ENCODE measurements around the gene GEMIN2.
"Not testable (repeated sequence)": the region's sequence is repeated elsewhere in the genome, so short reads cannot be mapped to it uniquely, and the experiment has no call there.

The GEMIN2 gene

DNA sequence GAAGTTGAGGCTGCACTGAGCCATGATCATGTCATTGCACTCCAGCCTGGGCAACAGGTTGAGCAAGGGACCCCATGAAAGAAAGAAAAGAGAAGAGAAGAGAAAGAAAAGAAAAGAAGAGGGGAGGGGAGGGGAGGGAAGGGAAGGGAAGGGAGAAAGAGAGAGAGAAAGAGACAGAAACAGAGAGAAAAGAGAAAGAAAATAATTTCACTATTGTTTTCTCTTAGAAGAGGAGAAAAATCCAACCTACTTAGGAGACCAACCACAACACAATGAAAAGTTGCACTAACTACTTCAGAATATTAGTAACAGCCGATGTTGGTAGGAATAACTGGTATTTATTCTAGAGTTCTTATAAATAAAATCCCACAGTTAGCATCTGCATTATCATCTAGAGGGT, 46.4 kb downstream of the GEMIN2 start:
- H3K4me1 ChIP-seq (ENCODE audit: control insufficient read depth, insufficient read depth, low read length) = no peaks in the 10 kb centered on the region
- no peak overlapping the region for H3K9ac ChIP-seq (ENCODE audit: low read depth, low read length)
- H3K9me3 ChIP-seq (ENCODE audit: control insufficient read depth, insufficient read depth, low read length) = no peaks in the 10 kb centered on the region
- H3K27ac ChIP-seq (ENCODE audit: low read depth, low read length) = no peak overlapping the region
- H3K4me3 ChIP-seq (ENCODE audit: low read depth, low read length) = no peak overlapping the region
- no peaks in the 10 kb centered on the region for H3K27me3 ChIP-seq (ENCODE audit: control insufficient read depth, insufficient read depth, low read length)
- peaks cover 44% of the 10 kb centered on the region for H3K36me3 ChIP-seq (ENCODE audit: control insufficient read depth, insufficient read depth, low read length)

DNA sequence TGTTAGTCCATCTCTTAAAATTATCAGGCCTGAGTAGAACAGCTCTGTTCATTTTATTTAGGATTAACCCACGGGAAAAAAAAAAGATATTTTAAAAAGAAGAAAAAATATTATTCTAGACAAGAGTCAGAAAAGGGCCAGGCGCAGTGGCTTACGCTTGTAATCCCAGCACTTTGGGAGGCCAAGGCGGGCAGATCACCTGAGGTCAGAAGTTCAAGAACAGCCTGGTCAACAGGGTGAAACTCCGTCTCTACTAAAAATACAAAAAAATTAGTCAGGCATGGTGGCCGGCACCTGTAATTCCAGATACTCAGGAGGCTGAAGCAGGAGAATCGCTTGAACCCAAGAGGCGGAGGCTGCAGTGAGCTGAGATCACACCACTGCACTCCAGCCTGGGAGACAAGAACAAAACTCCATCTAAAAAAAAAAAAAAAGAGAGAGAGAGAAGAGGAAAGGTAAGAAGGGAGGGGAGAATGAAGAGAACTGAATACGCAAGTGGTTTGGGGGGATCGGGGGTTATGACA, 53.7 kb downstream of the GEMIN2 start:
- H3K27ac ChIP-seq (ENCODE audit: low read depth, low read length); H3K27me3 ChIP-seq (ENCODE audit: control insufficient read depth, insufficient read depth, low read length); H3K9ac ChIP-seq (ENCODE audit: low read depth, low read length); H3K36me3 ChIP-seq (ENCODE audit: control insufficient read depth, insufficient read depth, low read length); H3K9me3 ChIP-seq (ENCODE audit: control insufficient read depth, insufficient read depth, low read length); H3K4me3 ChIP-seq (ENCODE audit: low read depth, low read length): not testable (repeated sequence)
- H3K4me1 ChIP-seq (ENCODE audit: control insufficient read depth, insufficient read depth, low read length) = peaks cover 15% of the 10 kb centered on the region

- Histone ChIP-seq H3K36me3 (ENCODE audit: control insufficient read depth, insufficient read depth, low read length) (peaks cover 4% of the 10 kb centered on the region; the same call in 1 of the 2 replicates), H3K9me3 (ENCODE audit: control insufficient read depth, insufficient read depth, low read length) (no peaks in the 10 kb centered on the region), H3K27ac (ENCODE audit: low read depth, low read length) (no peak overlapping the region), H3K4me3 (ENCODE audit: low read depth, low read length) (peak overlapping the region; percentile 99), H3K27me3 (ENCODE audit: control insufficient read depth, insufficient read depth, low read length) (no peaks in the 10 kb centered on the region), H3K9ac (ENCODE audit: low read depth, low read length) (no peak overlapping the region), H3K4me1 (ENCODE audit: control insufficient read depth, insufficient read depth, low read length) (peaks cover 15% of the 10 kb centered on the region)
Measured at GRCh38 chr14:39168591-39168990, 54.5 kb downstream of the GEMIN2 start.

DNA sequence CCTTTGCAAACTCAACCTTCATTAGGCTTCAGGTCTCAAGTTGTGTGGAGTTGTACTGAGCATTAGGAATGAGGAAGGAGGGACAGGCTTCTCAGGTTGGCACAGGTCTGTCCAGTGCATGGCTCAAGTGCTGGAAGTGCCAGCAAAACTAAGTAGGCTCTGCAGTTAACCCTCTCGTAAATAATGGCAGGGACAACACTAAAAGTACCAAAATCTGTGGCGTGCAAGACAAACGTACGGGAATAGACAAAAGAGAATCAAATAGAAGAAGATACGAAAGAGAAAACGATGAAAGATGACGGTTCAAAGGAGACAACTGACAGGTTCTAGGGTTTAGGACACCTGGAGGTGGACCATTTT, 55.4 kb downstream of the GEMIN2 start:
- peaks cover 15% of the 10 kb centered on the region for H3K4me1 ChIP-seq (ENCODE audit: control insufficient read depth, insufficient read depth, low read length)

GRCh38 chr14:39173198-39173597, 59.1 kb downstream of the GEMIN2 start:
- Histone ChIP-seq H3K27ac (ENCODE audit: low read depth, low read length) (no peak overlapping the region), H3K9ac (ENCODE audit: low read depth, low read length) (no peak overlapping the region), H3K4me1 (ENCODE audit: control insufficient read depth, insufficient read depth, low read length) (peaks cover 21% of the 10 kb centered on the region)

More for the DNA sequence above, 55.4 kb downstream of the GEMIN2 start:
- Histone ChIP-seq H3K27ac (ENCODE audit: low read depth, low read length) (peak overlapping the region; percentile 99), H3K36me3 (ENCODE audit: control insufficient read depth, insufficient read depth, low read length) (peaks cover 4% of the 10 kb centered on the region; the same call in 1 of the 2 replicates), H3K9me3 (ENCODE audit: control insufficient read depth, insufficient read depth, low read length) (no peaks in the 10 kb centered on the region), H3K27me3 (ENCODE audit: control insufficient read depth, insufficient read depth, low read length) (no peaks in the 10 kb centered on the region), H3K4me3 (ENCODE audit: low read depth, low read length) (peak overlapping the region; percentile 99), H3K9ac (ENCODE audit: low read depth, low read length) (peak overlapping the region; percentile 95)

DNA sequence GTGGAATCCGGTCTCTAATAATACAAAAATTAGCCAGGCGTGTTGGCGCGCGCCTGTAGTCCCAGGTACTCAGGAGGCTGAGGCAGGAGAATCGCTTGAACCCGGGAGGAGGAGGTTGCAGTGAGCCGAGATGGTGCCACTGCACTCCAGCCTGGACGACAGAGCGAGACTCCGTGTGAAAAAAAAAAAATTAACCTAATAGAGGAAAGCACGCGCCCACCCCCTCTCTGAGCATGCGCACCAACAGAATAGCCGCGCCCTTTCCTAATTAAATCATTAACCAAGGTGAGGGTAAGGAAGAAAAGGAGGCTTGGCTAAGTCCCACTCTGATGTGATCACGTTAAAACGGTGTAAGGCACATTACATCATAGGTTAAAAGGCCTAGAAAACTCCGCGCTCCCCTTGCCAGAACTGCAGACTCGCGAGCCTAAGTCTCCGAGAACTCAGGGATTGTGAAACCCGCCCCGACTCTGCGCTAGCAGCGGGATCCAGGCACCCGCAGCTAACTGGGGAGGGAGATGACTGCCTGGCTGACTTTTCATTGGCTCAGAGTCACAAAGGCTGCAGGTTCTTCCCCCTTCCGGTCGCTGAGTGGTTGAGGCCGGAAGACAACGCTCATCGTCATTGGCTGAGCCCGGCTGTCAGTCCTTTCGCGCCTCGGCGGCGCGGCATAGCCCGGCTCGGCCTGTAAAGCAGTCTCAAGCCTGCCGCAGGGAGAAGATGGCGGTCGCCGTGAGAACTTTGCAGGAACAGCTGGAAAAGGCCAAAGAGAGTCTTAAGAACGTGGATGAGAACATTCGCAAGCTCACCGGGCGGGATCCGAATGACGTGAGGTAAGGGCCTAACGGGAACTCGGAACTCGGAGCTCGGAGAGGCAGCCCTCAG, 60.7 kb downstream of the GEMIN2 start, which contains the start of gene PNN:
Gene PNN (plus strand): TSS at position 695 of the 885 bp plus-strand sequence. CDS start 26 bp downstream, at position 721.
- Histone ChIP-seq H3K9ac (ENCODE audit: low read depth, low read length) (peak within 1 kb of the TSS; percentile 98), H3K27ac (ENCODE audit: low read depth, low read length) (peak within 1 kb of the TSS; percentile 95), H3K4me1 (ENCODE audit: control insufficient read depth, insufficient read depth, low read length) (peaks cover 13% of the 10 kb centered on the region), H3K36me3 (ENCODE audit: control insufficient read depth, insufficient read depth, low read length) (peaks cover 42% of the 10 kb centered on the region), H3K27me3 (ENCODE audit: control insufficient read depth, insufficient read depth, low read length) (no peaks in the 10 kb centered on the region), H3K4me3 (ENCODE audit: low read depth, low read length) (peak within 1 kb of the TSS; percentile 89), H3K9me3 (ENCODE audit: control insufficient read depth, insufficient read depth, low read length) (no peaks in the 10 kb centered on the region)

More at GRCh38 chr14:39173198-39173597, 59.1 kb downstream of the GEMIN2 start:
- H3K36me3 ChIP-seq (ENCODE audit: control insufficient read depth, insufficient read depth, low read length) = peaks cover 26% of the 10 kb centered on the region
- H3K9me3 ChIP-seq (ENCODE audit: control insufficient read depth, insufficient read depth, low read length) = no peaks in the 10 kb centered on the region
- no peaks in the 10 kb centered on the region for H3K27me3 ChIP-seq (ENCODE audit: control insufficient read depth, insufficient read depth, low read length)
- no peak overlapping the region for H3K4me3 ChIP-seq (ENCODE audit: low read depth, low read length)

DNA sequence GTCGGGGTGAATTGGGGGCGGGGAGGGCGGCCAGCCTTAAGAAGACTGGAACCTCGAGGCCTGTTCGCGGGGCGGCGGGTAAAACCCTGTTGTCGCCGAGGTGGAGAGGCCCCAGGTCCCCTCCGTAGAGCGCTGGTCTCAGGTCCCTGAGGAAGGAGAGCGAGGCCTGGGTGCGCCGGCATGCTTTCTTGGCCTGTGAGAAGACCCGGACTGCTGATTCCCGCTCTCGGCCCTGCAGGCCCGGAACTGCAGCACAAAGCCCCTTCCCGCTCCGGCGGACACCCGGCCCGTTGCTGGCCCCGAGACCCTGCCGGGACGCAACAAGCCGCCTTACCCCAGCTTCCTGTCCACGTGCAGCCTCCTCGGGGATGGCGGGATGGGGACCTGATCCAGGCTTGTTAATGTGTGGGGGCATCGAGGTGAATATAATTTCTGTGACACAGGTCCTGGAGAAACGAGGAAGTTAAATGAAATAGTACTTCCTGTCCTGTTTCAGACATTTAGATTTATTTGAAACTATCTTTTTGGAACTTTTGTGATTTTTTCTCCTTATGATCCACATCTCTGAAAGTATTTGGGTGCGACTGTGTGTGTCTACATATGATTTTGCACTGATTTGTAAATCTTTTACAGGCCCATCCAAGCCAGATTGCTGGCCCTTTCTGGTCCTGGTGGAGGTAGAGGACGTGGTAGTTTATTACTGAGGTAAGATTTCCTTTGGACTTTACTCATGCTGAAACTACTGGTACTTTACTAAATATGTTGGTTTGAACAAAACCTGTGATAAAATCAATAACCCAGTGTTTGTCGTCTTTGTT, 61.5 kb downstream of the GEMIN2 start:
- Histone ChIP-seq H3K9ac (ENCODE audit: low read depth, low read length) (peak overlapping the region; percentile 98), H3K36me3 (ENCODE audit: control insufficient read depth, insufficient read depth, low read length) (peaks cover 51% of the 10 kb centered on the region), H3K9me3 (ENCODE audit: control insufficient read depth, insufficient read depth, low read length) (no peaks in the 10 kb centered on the region), H3K4me1 (ENCODE audit: control insufficient read depth, insufficient read depth, low read length) (peaks cover 13% of the 10 kb centered on the region), H3K27ac (ENCODE audit: low read depth, low read length) (peak overlapping the region; percentile 95), H3K4me3 (ENCODE audit: low read depth, low read length) (peak overlapping the region; percentile 89), H3K27me3 (ENCODE audit: control insufficient read depth, insufficient read depth, low read length) (no peaks in the 10 kb centered on the region)

GRCh38 chr14:39176263-39177167, 62.4 kb downstream of the GEMIN2 start:
- Histone ChIP-seq H3K9me3 (ENCODE audit: control insufficient read depth, insufficient read depth, low read length) (no peaks in the 10 kb centered on the region), H3K4me3 (ENCODE audit: low read depth, low read length) (peak overlapping the region; percentile 89), H3K27ac (ENCODE audit: low read depth, low read length) (peak overlapping the region; percentile 95), H3K4me1 (ENCODE audit: control insufficient read depth, insufficient read depth, low read length) (peaks cover 6% of the 10 kb centered on the region; the same call in 1 of the 2 replicates), H3K9ac (ENCODE audit: low read depth, low read length) (peak overlapping the region; percentile 98), H3K36me3 (ENCODE audit: control insufficient read depth, insufficient read depth, low read length) (peaks cover 59% of the 10 kb centered on the region), H3K27me3 (ENCODE audit: control insufficient read depth, insufficient read depth, low read length) (no peaks in the 10 kb centered on the region)

DNA sequence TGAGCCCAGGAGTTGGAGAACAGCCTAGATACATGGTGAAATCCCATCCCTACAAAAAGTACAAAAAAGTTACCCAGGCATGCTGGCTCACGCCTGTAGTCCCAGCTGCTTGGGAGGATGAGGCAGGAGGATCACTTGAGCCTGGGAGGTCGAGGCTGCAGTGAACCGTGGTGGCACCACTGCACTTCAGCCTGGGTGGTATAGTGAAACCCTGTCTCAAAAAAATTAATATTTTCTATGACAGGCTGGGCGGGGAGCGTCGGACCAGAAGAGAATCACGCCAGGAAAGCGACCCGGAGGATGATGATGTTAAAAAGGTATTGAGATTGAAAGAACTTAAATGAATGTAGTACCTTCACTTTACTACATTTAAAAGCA, 63.0 kb downstream of the GEMIN2 start:
- Histone ChIP-seq H3K27ac (ENCODE audit: low read depth, low read length) (peak overlapping the region; percentile 95), H3K36me3 (ENCODE audit: control insufficient read depth, insufficient read depth, low read length) (peaks cover 66% of the 10 kb centered on the region), H3K9ac (ENCODE audit: low read depth, low read length) (no peak overlapping the region), H3K9me3 (ENCODE audit: control insufficient read depth, insufficient read depth, low read length) (no peaks in the 10 kb centered on the region), H3K27me3 (ENCODE audit: control insufficient read depth, insufficient read depth, low read length) (no peaks in the 10 kb centered on the region), H3K4me1 (ENCODE audit: control insufficient read depth, insufficient read depth, low read length) (peaks cover 6% of the 10 kb centered on the region; the same call in 1 of the 2 replicates), H3K4me3 (ENCODE audit: low read depth, low read length) (peak overlapping the region; percentile 89)

DNA sequence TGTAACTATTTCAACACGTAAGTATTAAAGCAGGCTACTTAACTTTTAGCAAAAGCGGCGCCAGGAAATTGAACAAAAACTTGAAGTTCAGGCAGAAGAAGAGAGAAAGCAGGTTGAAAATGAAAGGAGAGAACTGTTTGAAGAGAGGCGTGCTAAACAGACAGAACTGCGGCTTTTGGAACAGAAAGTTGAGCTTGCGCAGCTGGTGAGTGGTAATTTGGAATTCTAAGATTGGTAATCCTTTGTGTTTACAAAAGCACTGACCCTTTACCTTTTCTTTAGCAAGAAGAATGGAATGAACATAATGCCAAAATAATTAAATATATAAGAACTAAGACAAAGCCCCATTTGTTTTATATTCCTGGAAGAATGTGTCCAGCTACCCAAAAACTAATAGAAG, 64.9 kb downstream of the GEMIN2 start:
- H3K27ac ChIP-seq (ENCODE audit: low read depth, low read length) = no peak overlapping the region
- no peaks in the 10 kb centered on the region for H3K9me3 ChIP-seq (ENCODE audit: control insufficient read depth, insufficient read depth, low read length)
- H3K4me3 ChIP-seq (ENCODE audit: low read depth, low read length) = no peak overlapping the region
- no peaks in the 10 kb centered on the region for H3K27me3 ChIP-seq (ENCODE audit: control insufficient read depth, insufficient read depth, low read length)
- no peak overlapping the region for H3K9ac ChIP-seq (ENCODE audit: low read depth, low read length)
- peaks cover 85% of the 10 kb centered on the region for H3K36me3 ChIP-seq (ENCODE audit: control insufficient read depth, insufficient read depth, low read length)
- peaks cover 6% of the 10 kb centered on the region; the same call in 1 of the 2 replicates for H3K4me1 ChIP-seq (ENCODE audit: control insufficient read depth, insufficient read depth, low read length)
